ENCODE data around the gene APH1B.

- TF ChIP-seq CTCF (IDR thresholded peaks at IDR 0.05) (no peak), POLR2A (IDR thresholded peaks at IDR 0.05) (no peak)
Measured at GRCh38 chr15:63287109-63287508, 9.7 kb downstream of the APH1B start.
